ENCODE measurements around the gene SETD5. TPM values are rescaled to one million over a fixed set of nuclear protein-coding genes. Genes with fewer than 3 reads are reported as not detected.
A peak's percentile ranks its signal among the peaks of the same experiment; 100 is the strongest.

Gene SETD5
- total RNA-seq, 2 donors from 2014 or later: 102 to 131 TPM

DNA sequence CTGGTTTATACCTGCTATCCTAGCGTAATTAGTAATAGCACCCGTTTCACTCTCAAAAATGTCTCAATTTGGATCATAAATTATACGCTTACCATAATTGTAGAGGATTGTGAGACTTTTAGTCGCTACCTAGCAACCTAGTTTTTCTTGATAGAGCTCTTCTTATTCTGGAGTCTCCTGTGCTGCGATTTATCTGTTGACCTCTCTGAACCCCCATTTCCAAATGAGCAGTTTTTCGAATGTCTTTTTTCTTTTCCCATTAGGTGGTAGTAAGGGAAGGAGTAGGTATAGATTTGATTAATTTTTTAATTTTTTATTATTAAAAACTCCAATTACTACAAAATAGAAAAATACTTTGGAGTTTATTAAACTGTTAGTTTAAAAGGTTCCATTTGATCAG is 10.6 kb downstream of the SETD5 start:
- TF ChIP-seq, protein P1, sequence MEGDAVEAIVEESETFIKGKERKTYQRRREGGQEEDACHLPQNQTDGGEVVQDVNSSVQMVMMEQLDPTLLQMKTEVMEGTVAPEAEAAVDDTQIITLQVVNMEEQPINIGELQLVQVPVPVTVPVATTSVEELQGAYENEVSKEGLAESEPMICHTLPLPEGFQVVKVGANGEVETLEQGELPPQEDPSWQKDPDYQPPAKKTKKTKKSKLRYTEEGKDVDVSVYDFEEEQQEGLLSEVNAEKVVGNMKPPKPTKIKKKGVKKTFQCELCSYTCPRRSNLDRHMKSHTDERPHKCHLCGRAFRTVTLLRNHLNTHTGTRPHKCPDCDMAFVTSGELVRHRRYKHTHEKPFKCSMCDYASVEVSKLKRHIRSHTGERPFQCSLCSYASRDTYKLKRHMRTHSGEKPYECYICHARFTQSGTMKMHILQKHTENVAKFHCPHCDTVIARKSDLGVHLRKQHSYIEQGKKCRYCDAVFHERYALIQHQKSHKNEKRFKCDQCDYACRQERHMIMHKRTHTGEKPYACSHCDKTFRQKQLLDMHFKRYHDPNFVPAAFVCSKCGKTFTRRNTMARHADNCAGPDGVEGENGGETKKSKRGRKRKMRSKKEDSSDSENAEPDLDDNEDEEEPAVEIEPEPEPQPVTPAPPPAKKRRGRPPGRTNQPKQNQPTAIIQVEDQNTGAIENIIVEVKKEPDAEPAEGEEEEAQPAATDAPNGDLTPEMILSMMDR (IDR thresholded peaks at IDR 0.05): no peak
- H3K4me1 ChIP-seq (ENCODE audit: control insufficient read depth in 1 of 2, low read depth in 2 of 2): peaks cover 68 to 89% of the 10 kb centered on the region in 2 donors
- ATAC-seq (ENCODE audit: insufficient number of reproducible peaks, low FRiP score, low read depth) (no peak), DNase-seq (ENCODE audit: low spot score) (no peak)
- H3K27me3 ChIP-seq (replicated peaks; ENCODE audit: insufficient read depth): no peaks in the 10 kb centered on the region
- no peaks in the 10 kb centered on the region for H3K36me3 ChIP-seq
- H3K4me3 ChIP-seq: no peak overlapping the region
- H3K9me3 ChIP-seq: no peaks in the 10 kb centered on the region
- H3K27ac ChIP-seq: no peak overlapping the region

DNA sequence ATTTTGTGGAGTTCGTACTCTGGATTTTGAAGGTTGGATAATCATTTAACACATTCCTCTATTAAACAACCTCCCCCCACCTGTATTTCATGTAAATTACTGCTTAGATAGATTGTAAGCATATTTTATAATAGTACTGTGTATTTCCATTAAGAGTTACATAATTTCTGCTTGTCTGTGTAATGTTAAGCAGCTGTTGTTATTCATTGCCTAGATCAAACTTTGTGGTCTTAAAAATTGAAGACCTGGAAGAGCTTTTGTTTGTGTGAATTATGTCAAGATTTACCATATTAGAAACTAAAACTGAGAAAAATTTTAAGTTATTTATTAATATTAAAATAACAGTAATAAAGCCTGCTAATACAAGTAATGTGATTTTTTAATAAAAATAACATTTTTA is 11.1 kb downstream of the SETD5 start:
- ATAC-seq (ENCODE audit: insufficient number of reproducible peaks, low FRiP score, low read depth) (no peak), DNase-seq (ENCODE audit: low spot score) (no peak)
- Histone ChIP-seq H3K27me3 (replicated peaks; ENCODE audit: insufficient read depth) (no peaks in the 10 kb centered on the region), H3K9me3 (no peaks in the 10 kb centered on the region), H3K4me1 (ENCODE audit: control insufficient read depth in 1 of 2, low read depth in 2 of 2) (peaks cover 67 to 89% of the 10 kb centered on the region in 2 donors), H3K36me3 (no peaks in the 10 kb centered on the region), H3K27ac (no peak overlapping the region), H3K4me3 (no peak overlapping the region)
- TF ChIP-seq, protein P1 (IDR thresholded peaks at IDR 0.05): no peak

DNA sequence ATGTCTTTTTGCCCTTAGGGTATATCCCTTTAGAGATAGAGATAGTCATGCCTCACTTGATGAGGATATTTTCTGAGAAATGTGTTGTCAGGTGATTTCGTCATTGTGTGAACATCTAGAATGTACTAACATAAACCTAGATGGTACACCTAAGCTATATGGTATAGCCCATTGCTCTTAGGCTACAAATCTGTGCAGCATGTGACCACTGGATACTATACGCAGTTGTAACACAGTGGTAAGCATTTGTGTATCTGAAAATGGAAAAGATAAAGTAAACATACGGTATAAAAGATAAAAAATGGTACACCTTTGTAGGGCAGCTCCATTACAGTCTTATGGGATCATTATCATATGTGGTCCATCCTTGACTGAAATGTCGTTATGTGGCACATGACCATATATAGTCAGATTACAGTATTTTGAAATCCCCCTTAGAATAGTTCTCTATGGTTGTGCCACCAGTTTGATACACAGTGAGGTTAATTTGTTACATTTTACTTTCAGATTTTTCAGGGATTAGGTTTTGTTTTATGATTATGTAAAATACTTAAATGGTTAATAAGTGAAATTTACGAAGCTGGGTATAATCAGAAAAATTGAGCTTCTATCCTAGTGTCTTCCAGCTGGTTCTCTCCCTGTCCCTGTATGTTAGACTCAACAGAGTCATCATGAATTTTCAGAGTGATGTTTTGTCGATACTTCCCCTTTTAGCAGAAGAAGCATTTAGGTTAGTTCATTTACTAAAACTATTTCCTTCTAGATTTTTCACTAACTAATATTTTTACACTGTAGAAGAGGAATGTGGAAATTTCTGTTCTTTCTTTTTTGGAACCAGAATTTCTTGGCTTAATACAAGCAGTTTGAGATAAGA is 12.8 kb downstream of the SETD5 start:
- Histone ChIP-seq H3K27ac (peak overlapping the region in 1 of 2 donors; percentile 56), H3K4me3 (no peak overlapping the region), H3K4me1 (ENCODE audit: control insufficient read depth in 1 of 2, low read depth in 2 of 2) (peaks cover 56 to 87% of the 10 kb centered on the region in 2 donors), H3K27me3 (replicated peaks; ENCODE audit: insufficient read depth) (no peaks in the 10 kb centered on the region), H3K36me3 (no peaks in the 10 kb centered on the region), H3K9me3 (no peaks in the 10 kb centered on the region)
- no peak for DNase-seq (ENCODE audit: low spot score)
- TF ChIP-seq, protein P1 (IDR thresholded peaks at IDR 0.05): no peak
- no peak for ATAC-seq (ENCODE audit: insufficient number of reproducible peaks, low FRiP score, low read depth)

DNA sequence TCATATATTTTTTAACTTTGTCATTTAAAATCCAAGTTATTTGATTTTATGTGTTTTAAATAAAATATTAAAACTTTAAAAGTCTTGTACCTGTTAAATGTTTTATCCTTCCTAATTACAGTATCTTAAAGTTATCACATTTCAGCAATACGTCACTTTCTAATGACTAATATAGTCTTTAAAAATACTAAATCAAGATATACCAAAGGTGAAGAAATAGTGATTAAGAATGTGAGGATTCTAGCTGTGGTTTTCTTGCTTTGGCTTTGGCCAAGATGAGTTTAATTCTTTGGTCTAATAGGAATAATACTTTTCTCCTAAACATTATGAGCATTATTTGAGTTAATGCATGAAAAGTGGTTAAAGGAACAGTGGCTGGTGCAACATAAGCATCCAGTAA is 13.9 kb downstream of the SETD5 start:
- TF ChIP-seq, protein P1 (IDR thresholded peaks at IDR 0.05): no peak

DNA sequence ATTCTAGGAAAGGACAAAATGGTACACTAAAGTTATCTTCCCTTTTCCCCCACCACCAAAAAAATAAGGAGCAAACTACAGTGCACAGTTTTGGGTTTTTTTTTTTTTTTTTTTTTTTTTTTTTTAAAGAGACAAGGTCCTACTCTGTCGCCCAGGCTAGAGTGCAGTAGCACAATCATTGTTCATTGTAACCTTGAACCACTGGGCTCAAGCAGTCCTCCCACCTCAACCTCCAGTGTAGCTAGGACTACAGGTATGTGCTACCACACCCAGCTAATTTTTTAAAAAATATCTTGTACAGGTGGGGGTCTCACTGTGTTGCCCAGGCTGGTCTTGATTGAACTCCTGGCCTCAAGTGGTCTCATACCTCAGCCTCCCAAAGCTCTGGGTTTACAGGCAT is 14.9 kb downstream of the SETD5 start:
- Histone ChIP-seq H3K27ac (no peak overlapping the region), H3K4me1 (ENCODE audit: control insufficient read depth in 1 of 2, low read depth in 2 of 2) (peaks cover 56 to 82% of the 10 kb centered on the region in 2 donors)
- no peak for ATAC-seq (ENCODE audit: insufficient number of reproducible peaks, low FRiP score, low read depth)

More for the DNA sequence above, 13.9 kb downstream of the SETD5 start:
- Histone ChIP-seq H3K9me3 (no peaks in the 10 kb centered on the region), H3K36me3 (no peaks in the 10 kb centered on the region), H3K4me1 (ENCODE audit: control insufficient read depth in 1 of 2, low read depth in 2 of 2) (peaks cover 53 to 83% of the 10 kb centered on the region in 2 donors), H3K4me3 (no peak overlapping the region), H3K27ac (peak overlapping the region in 1 of 2 donors; percentile 56), H3K27me3 (replicated peaks; ENCODE audit: insufficient read depth) (no peaks in the 10 kb centered on the region)
- DNase-seq (ENCODE audit: low spot score) (no peak), ATAC-seq (ENCODE audit: insufficient number of reproducible peaks, low FRiP score, low read depth) (no peak)

More for the DNA sequence above, 14.9 kb downstream of the SETD5 start:
- Histone ChIP-seq H3K27me3 (replicated peaks; ENCODE audit: insufficient read depth) (no peaks in the 10 kb centered on the region), H3K4me3 (no peak overlapping the region), H3K9me3 (no peaks in the 10 kb centered on the region), H3K36me3 (no peaks in the 10 kb centered on the region)
- no peak for DNase-seq (ENCODE audit: low spot score)
- TF ChIP-seq, protein P1 (IDR thresholded peaks at IDR 0.05): no peak

Measured in thoracic aorta (tissue), 2 donors.